Gastroesophageal sphincter (tissue), 3 donors: ENCODE results near the gene COQ3.

Source experiments
- EP300 ChIP-seq: sonication (generic); formaldehyde crosslinking; IDR thresholded peaks from one replicate; pipeline ENCODE4 v1.6.1; 2017; ENCODE audit warnings: antibody characterized with exemption, mild to moderate bottlenecking
- POLR2A ChIP-seq, 2 donors: fragments of 450-650 bp; IDR thresholded peaks; one replicate each; pipeline ENCODE4 v1.6.1; 2017; ENCODE audit warnings: antibody characterized with exemption in 2 of 2, mild to moderate bottlenecking in 2 of 2, moderate library complexity in 1 of 2
- POLR2AphosphoS5 ChIP-seq: sonication (generic); formaldehyde crosslinking; IDR thresholded peaks from one replicate; pipeline ENCODE4 v1.6.1; 2017; ENCODE audit warnings: antibody characterized with exemption
- TF ChIP-seq, protein P1 (sequence below), 4 experiments: fragments of 200-600 bp in 2 of 4; fragments of 450-650 bp in 2 of 4; sonication (generic) in 1 of 4; IDR thresholded peaks; one replicate each; pipeline ENCODE4 v1.5.1; 2017 to 2019; ENCODE audit warnings: antibody characterized with exemption in 4 of 4, mild to moderate bottlenecking in 2 of 4, moderate library complexity in 2 of 4

DNA sequence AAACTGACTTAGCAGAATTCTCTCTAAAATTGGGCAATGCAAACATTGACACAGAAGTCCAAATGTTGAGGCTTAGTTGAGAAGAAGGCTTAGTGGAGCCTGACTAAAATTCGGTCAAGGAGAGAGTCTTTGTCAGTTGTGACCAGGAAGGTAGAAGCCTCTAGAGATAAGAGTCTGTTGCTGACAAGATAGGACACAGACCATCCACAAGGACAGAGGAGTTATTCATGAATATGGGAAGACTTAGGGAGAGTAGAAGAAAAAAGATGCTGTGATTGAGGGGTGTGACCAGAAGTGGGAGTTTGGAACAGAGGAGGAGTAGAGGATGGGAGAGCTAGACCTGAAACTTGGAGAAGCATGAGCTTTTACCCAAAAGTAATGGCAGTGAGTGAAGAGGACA is 37.4 kb downstream of the COQ3 start:
- TF ChIP-seq, protein P1, sequence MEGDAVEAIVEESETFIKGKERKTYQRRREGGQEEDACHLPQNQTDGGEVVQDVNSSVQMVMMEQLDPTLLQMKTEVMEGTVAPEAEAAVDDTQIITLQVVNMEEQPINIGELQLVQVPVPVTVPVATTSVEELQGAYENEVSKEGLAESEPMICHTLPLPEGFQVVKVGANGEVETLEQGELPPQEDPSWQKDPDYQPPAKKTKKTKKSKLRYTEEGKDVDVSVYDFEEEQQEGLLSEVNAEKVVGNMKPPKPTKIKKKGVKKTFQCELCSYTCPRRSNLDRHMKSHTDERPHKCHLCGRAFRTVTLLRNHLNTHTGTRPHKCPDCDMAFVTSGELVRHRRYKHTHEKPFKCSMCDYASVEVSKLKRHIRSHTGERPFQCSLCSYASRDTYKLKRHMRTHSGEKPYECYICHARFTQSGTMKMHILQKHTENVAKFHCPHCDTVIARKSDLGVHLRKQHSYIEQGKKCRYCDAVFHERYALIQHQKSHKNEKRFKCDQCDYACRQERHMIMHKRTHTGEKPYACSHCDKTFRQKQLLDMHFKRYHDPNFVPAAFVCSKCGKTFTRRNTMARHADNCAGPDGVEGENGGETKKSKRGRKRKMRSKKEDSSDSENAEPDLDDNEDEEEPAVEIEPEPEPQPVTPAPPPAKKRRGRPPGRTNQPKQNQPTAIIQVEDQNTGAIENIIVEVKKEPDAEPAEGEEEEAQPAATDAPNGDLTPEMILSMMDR (IDR thresholded peaks at IDR 0.05), result no peak
- TF ChIP-seq POLR2A (IDR thresholded peaks at IDR 0.05) (no peak), POLR2AphosphoS5 (no peak), EP300 (no peak)
